ENCODE results near the gene CFB. TPM values are rescaled to one million over a fixed set of nuclear protein-coding genes. Genes with fewer than 3 reads are reported as not detected.
A peak's percentile ranks its signal among the peaks of the same experiment; 100 is the strongest.

CFB gene
- polyA plus RNA-seq, 3 donors, result 5.0 to 17.5 (median 5.7) TPM

- no peak for DNase-seq (ENCODE audit: low read depth in 3 of 3, low spot score in 2 of 3)
Measured at GRCh38 chr6:31947864-31948263, 2.0 kb downstream of the CFB start.

- no peak for DNase-seq (ENCODE audit: low read depth in 3 of 3, low spot score in 2 of 3)
Measured at GRCh38 chr6:31948306-31948705, 2.4 kb downstream of the CFB start.

GRCh38 chr6:31948753-31949413 lies 3.0 kb downstream of the CFB start:
- no peak for DNase-seq (ENCODE audit: low read depth in 3 of 3, low spot score in 2 of 3)

GRCh38 chr6:31949926-31950548 lies 4.1 kb downstream of the CFB start:
- DNase-seq (ENCODE audit: low read depth in 3 of 3, low spot score in 2 of 3), result no peak

- no peak for DNase-seq (ENCODE audit: low read depth in 3 of 3, low spot score in 2 of 3)
Measured at GRCh38 chr6:31952140-31952805, 6.4 kb downstream of the CFB start.

- DNase-seq (ENCODE audit: low read depth in 3 of 3, low spot score in 2 of 3), result no peak
Measured at GRCh38 chr6:31952890-31953289, 7.0 kb downstream of the CFB start.

- DNase-seq (ENCODE audit: low read depth in 3 of 3, low spot score in 2 of 3), result no peak
Measured at GRCh38 chr6:31954511-31954910, 8.6 kb downstream of the CFB start.

- DNase-seq (ENCODE audit: low read depth in 3 of 3, low spot score in 2 of 3), result no peak
Measured at GRCh38 chr6:31956796-31957195, 10.9 kb downstream of the CFB start.

GRCh38 chr6:31958412-31958740 lies 12.5 kb downstream of the CFB start:
- no peak for DNase-seq (ENCODE audit: low read depth in 3 of 3, low spot score in 2 of 3)

GRCh38 chr6:31958741-31959739 lies 13.1 kb downstream of the CFB start, which contains the start of the genes NELFE and SKIC2:
TSS of gene NELFE (minus strand) at chr6:31958971. CDS start at chr6:31958446, 525 bp downstream.
TSS of gene SKIC2 (plus strand) at chr6:31959175. CDS start at chr6:31959193, 18 bp downstream.
- peak; percentile 94 to 97 (median 95) for DNase-seq (ENCODE audit: low read depth in 3 of 3, low spot score in 2 of 3)

GRCh38 chr6:31961616-31962015 lies 15.7 kb downstream of the CFB start:
- no peak for DNase-seq (ENCODE audit: low read depth in 3 of 3, low spot score in 2 of 3)

GRCh38 chr6:31963921-31964320 lies 18.0 kb downstream of the CFB start:
- DNase-seq (ENCODE audit: low read depth in 3 of 3, low spot score in 2 of 3), result no peak

GRCh38 chr6:31965700-31966099 lies 19.8 kb downstream of the CFB start:
- no peak for DNase-seq (ENCODE audit: low read depth in 3 of 3, low spot score in 2 of 3)

- no peak for DNase-seq (ENCODE audit: low read depth in 3 of 3, low spot score in 2 of 3)
Measured at GRCh38 chr6:31966506-31966905, 20.6 kb downstream of the CFB start.

GRCh38 chr6:31966997-31967925 lies 21.4 kb downstream of the CFB start:
- no peak for DNase-seq (ENCODE audit: low read depth in 3 of 3, low spot score in 2 of 3)

GRCh38 chr6:31967926-31968320 lies 22.0 kb downstream of the CFB start:
- DNase-seq (ENCODE audit: low read depth in 3 of 3, low spot score in 2 of 3), result no peak

GRCh38 chr6:31968326-31968725 lies 22.4 kb downstream of the CFB start:
- no peak for DNase-seq (ENCODE audit: low read depth in 3 of 3, low spot score in 2 of 3)

GRCh38 chr6:31968791-31969711 lies 23.2 kb downstream of the CFB start:
- DNase-seq (ENCODE audit: low read depth in 3 of 3, low spot score in 2 of 3), result no peak
